Caco-2 (cell line): ENCODE results near the gene KRTAP4-3. TPM values are rescaled to one million over a fixed set of nuclear protein-coding genes. Genes with fewer than 3 reads are reported as not detected.

Source experiments
- BruUV-seq: library from RNA; stranded (reverse); fragments of 400-500 nt; replicated peaks from 2 replicates; lab custom pipeline; 2021; lab: Mats Ljungman, UMichigan
- CTCF ChIA-PET: fragments of 300-600 bp; sonication (Branson Sonifier 250); formaldehyde crosslinking; loops from one replicate; lab custom pipeline; 2022; ENCODE audit warnings: antibody characterized with exemption; lab: Charles Lee
- POLR2A ChIA-PET: fragments of 300-600 bp; sonication (Branson Sonifier 250); formaldehyde crosslinking; loops from one replicate; lab custom pipeline; 2022; ENCODE audit warnings: antibody characterized with exemption; lab: Charles Lee
- DNase-seq, 2 experiments: peaks; one replicate each; pipeline versions ENCODE4 v3.0.0 to v3.0.0-alpha.2; 2020 to 2022
- H3K27me3 ChIP-seq: replicated peaks from 2 replicates; pipeline ENCODE4 v1.6.0; 2011; ENCODE audit warnings: low read length; ENCODE audit not compliant: control insufficient read depth, insufficient read depth
- H3K36me3 ChIP-seq: 2 replicates; pipeline ENCODE4 v1.5.1; 2011; ENCODE audit warnings: low read length; ENCODE audit not compliant: control insufficient read depth, insufficient read depth
- H3K4me1 ChIP-seq: fragments of 250-450 bp; sonication (Bioruptor Pico); 2 replicates; pipeline ENCODE4 v1.5.1; 2020; ENCODE audit warnings: mild to moderate bottlenecking
- H3K4me3 ChIP-seq: 2 replicates; pipeline ENCODE4 v1.5.1; 2011; ENCODE audit warnings: low read depth, mild to moderate bottlenecking, control low read depth, low read length
- H3K9me3 ChIP-seq: fragments of 250-450 bp; sonication (Bioruptor Pico); 2 replicates; pipeline ENCODE4 v1.5.1; 2020; ENCODE audit warnings: mild to moderate bottlenecking, moderate library complexity
- H3K27ac Mint-ChIP-seq: one replicate; pipeline ENCODE4 v1.8.0; 2022; ENCODE audit warnings: mixed read lengths; ENCODE audit not compliant: unreplicated experiment
- H3K27me3 Mint-ChIP-seq: one replicate; pipeline ENCODE4 v1.8.0; 2022; ENCODE audit warnings: mixed read lengths; ENCODE audit not compliant: insufficient read depth, unreplicated experiment
- H3K36me3 Mint-ChIP-seq: one replicate; pipeline ENCODE4 v1.8.0; 2022; ENCODE audit warnings: mild to moderate bottlenecking, mixed read lengths; ENCODE audit not compliant: insufficient read depth, unreplicated experiment
- H3K4me1 Mint-ChIP-seq: one replicate; pipeline ENCODE4 v1.8.0; 2022; ENCODE audit warnings: low read depth, mixed read lengths; ENCODE audit not compliant: unreplicated experiment
- H3K4me3 Mint-ChIP-seq: one replicate; pipeline ENCODE4 v1.8.0; 2022; ENCODE audit warnings: mild to moderate bottlenecking, moderate library complexity, mixed read lengths; ENCODE audit not compliant: unreplicated experiment
- H3K9me3 Mint-ChIP-seq: one replicate; pipeline ENCODE4 v1.8.0; 2022; ENCODE audit warnings: mixed read lengths; ENCODE audit not compliant: unreplicated experiment
- CTCF ChIP-seq, 2 experiments: fragments of 200-600 bp in 1 of 2; IDR thresholded peaks; 1 replicate in 1 of 2; 2 replicates in 1 of 2; pipeline versions ENCODE4 v1.5.1 to v1.8.0; 2011 to 2022; ENCODE audit warnings: antibody characterized with exemption in 1 of 2, control low read depth in 1 of 2, inconsistent platforms in 1 of 2, low read depth in 1 of 2, low read length in 1 of 2, mild to moderate bottlenecking in 1 of 2, moderate library complexity in 1 of 2; ENCODE audit not compliant: insufficient read depth in 1 of 2, severe bottlenecking in 1 of 2, unreplicated experiment in 1 of 2
- intact Hi-C: fragments of 100-400 bp; cut with micrococcal nuclease; formaldehyde crosslinking; loops from one replicate; pipeline ENCODE4 v1.10.0; 2022; ENCODE audit not compliant: unreplicated experiment
- total RNA-seq: library from RNA; stranded (reverse); gene quantifications from 2 replicates; pipeline ENCODE4 v1.2.3, GENCODE V29; 2022

KRTAP4-3 gene
- total RNA-seq, 1 experiment from 2014 or later = not detected

- ChIA-PET POLR2A (no interaction called here), CTCF (no interaction called here)
- intact Hi-C loops = no loop called here
- H3K27ac Mint-ChIP-seq = no peak overlapping the region
- H3K27me3 Mint-ChIP-seq = no peaks in the 10 kb centered on the region
- no peaks in the 10 kb centered on the region for H3K36me3 Mint-ChIP-seq
- H3K4me3 Mint-ChIP-seq = no peak overlapping the region
- Histone ChIP-seq H3K9me3 (no peaks in the 10 kb centered on the region), H3K4me1 (no peaks in the 10 kb centered on the region), H3K36me3 (no peaks in the 10 kb centered on the region), H3K4me3 (no peak overlapping the region), H3K27me3 (no peaks in the 10 kb centered on the region)
- BruUV-seq = no TSS peak
- no peak for TF ChIP-seq CTCF (IDR thresholded peaks at IDR 0.05; ENCODE audit: insufficient read depth in 1 of 2, low read depth in 1 of 2, low read length in 1 of 2, severe bottlenecking in 1 of 2, unreplicated experiment in 1 of 2)
- H3K9me3 Mint-ChIP-seq = no peaks in the 10 kb centered on the region
- no peaks in the 10 kb centered on the region for H3K4me1 Mint-ChIP-seq
- DNase-seq = no peak
Measured at GRCh38 chr17:41171886-41172285, 3.9 kb upstream of the KRTAP4-3 start.

GRCh38 chr17:41167561-41167960, 460 bp downstream of the KRTAP4-3 start:
- ChIA-PET CTCF (no interaction called here), POLR2A (no interaction called here)
- no TSS peak for BruUV-seq
- H3K4me3 Mint-ChIP-seq = no peak overlapping the region
- no peaks in the 10 kb centered on the region for H3K9me3 ChIP-seq
- H3K4me3 ChIP-seq = no peak overlapping the region
- intact Hi-C loops = no loop called here
- no peaks in the 10 kb centered on the region for H3K4me1 ChIP-seq
- no peak for TF ChIP-seq CTCF (IDR thresholded peaks at IDR 0.05; ENCODE audit: insufficient read depth in 1 of 2, low read depth in 1 of 2, low read length in 1 of 2, severe bottlenecking in 1 of 2, unreplicated experiment in 1 of 2)
- no peaks in the 10 kb centered on the region for H3K9me3 Mint-ChIP-seq
- no peaks in the 10 kb centered on the region for H3K4me1 Mint-ChIP-seq
- no peaks in the 10 kb centered on the region for H3K27me3 ChIP-seq
- no peaks in the 10 kb centered on the region for H3K27me3 Mint-ChIP-seq
- H3K36me3 ChIP-seq = no peaks in the 10 kb centered on the region
- H3K36me3 Mint-ChIP-seq = no peaks in the 10 kb centered on the region
- no peak for DNase-seq
- no peak overlapping the region for H3K27ac Mint-ChIP-seq

GRCh38 chr17:41163828-41164227, 4.2 kb downstream of the KRTAP4-3 start:
- no peak for TF ChIP-seq CTCF (IDR thresholded peaks at IDR 0.05; ENCODE audit: insufficient read depth in 1 of 2, low read depth in 1 of 2, low read length in 1 of 2, severe bottlenecking in 1 of 2, unreplicated experiment in 1 of 2)
- intact Hi-C loops = no loop called here
- Histone ChIP-seq H3K27me3 (no peaks in the 10 kb centered on the region), H3K36me3 (no peaks in the 10 kb centered on the region), H3K9me3 (no peaks in the 10 kb centered on the region), H3K4me1 (no peaks in the 10 kb centered on the region), H3K4me3 (no peak overlapping the region)
- no peak overlapping the region for H3K27ac Mint-ChIP-seq
- H3K9me3 Mint-ChIP-seq = no peaks in the 10 kb centered on the region
- no peaks in the 10 kb centered on the region for H3K36me3 Mint-ChIP-seq
- ChIA-PET CTCF (no interaction called here), POLR2A (no interaction called here)
- no peaks in the 10 kb centered on the region for H3K27me3 Mint-ChIP-seq
- no peak overlapping the region for H3K4me3 Mint-ChIP-seq
- H3K4me1 Mint-ChIP-seq = no peaks in the 10 kb centered on the region
- BruUV-seq = no TSS peak
- no peak for DNase-seq
